HG03571 (cell line): ENCODE measurements around the gene ZCCHC18.

ENCODE experiments used
- ATAC-seq: cut with Tn5 transposase; IDR thresholded peaks from one replicate; pipeline ENCODE4 v1.9.1; 2021; ENCODE audit not compliant: unreplicated experiment

The ZCCHC18 gene

GRCh38 chrX:104130808-104131207 is 18.5 kb downstream of the ZCCHC18 start:
- no peak for ATAC-seq

GRCh38 chrX:104134583-104135261 is 22.4 kb downstream of the ZCCHC18 start:
- no peak for ATAC-seq

GRCh38 chrX:104135677-104136076 is 23.4 kb downstream of the ZCCHC18 start:
- ATAC-seq, result no peak

GRCh38 chrX:104136241-104137019 is 24.1 kb downstream of the ZCCHC18 start:
- ATAC-seq, result peak; percentile 88

- ATAC-seq, result no peak
Observed at GRCh38 chrX:104137496-104137895, 25.2 kb downstream of the ZCCHC18 start.

GRCh38 chrX:104141087-104141760 is 28.9 kb downstream of the ZCCHC18 start:
- ATAC-seq, result no peak

GRCh38 chrX:104151037-104151436 is 38.7 kb downstream of the ZCCHC18 start:
- ATAC-seq, result no peak

- ATAC-seq, result peak; percentile 94
Observed at GRCh38 chrX:104156630-104157529, 44.6 kb downstream of the ZCCHC18 start, which contains the start of gene SLC25A53. Gene SLC25A53 (minus strand): TSS chrX:104157009. CDS start chrX:104105257, 51,752 bp downstream.
